Kidney (tissue), 14 donors: ENCODE measurements around the gene GPC6. TPM values are rescaled to one million over a fixed set of nuclear protein-coding genes. Genes with fewer than 3 reads are reported as not detected.

Source experiments
- DNase-seq, 5 donors: peaks; one replicate each; pipeline ENCODE4 v3.0.0-alpha.2; 2013 to 2020
- FAIRE-seq: peaks from 2 replicates; lab custom pipeline; 2012; peaks lifted over from hg19 to GRCh38; lab: Jason Lieb, UNC
- H3K27ac ChIP-seq, 2 donors: one replicate each; pipeline ENCODE4 v1.7.0; 2013; ENCODE audit warnings: low read depth in 2 of 2, low read length in 2 of 2, inconsistent platforms in 1 of 2
- H3K27me3 ChIP-seq: one replicate; pipeline ENCODE4 v1.7.1; 2013; ENCODE audit warnings: low read length, inconsistent platforms; ENCODE audit not compliant: control insufficient read depth, insufficient read depth
- H3K36me3 ChIP-seq, 3 donors: one replicate each; pipeline versions ENCODE4 v1.7.0 to v1.7.1; 2013; ENCODE audit warnings: low read length in 3 of 3, control low read depth in 1 of 3, inconsistent platforms in 1 of 3; ENCODE audit not compliant: insufficient read depth in 3 of 3, control insufficient read depth in 2 of 3
- H3K4me1 ChIP-seq, 3 donors: one replicate each; pipeline versions ENCODE4 v1.7.0 to v1.7.1; 2013; ENCODE audit warnings: low read length in 3 of 3, inconsistent platforms in 1 of 3, low read depth in 1 of 3; ENCODE audit not compliant: control insufficient read depth in 2 of 3, insufficient read depth in 2 of 3
- H3K4me3 ChIP-seq, 3 donors: one replicate each; pipeline versions ENCODE4 v1.7.0 to v1.8.1; 2013; ENCODE audit warnings: low read length in 3 of 3, control low read depth in 1 of 3, inconsistent platforms in 1 of 3
- H3K9ac ChIP-seq, 3 donors: one replicate each; pipeline versions ENCODE4 v1.7.0 to v1.7.1; 2013; ENCODE audit warnings: low read length in 3 of 3, control low read depth in 1 of 3, inconsistent platforms in 1 of 3
- H3K9me3 ChIP-seq, 3 donors: one replicate each; pipeline versions ENCODE4 v1.7.0 to v1.7.1; 2013; ENCODE audit warnings: low read length in 3 of 3, control low read depth in 1 of 3, inconsistent platforms in 1 of 3; ENCODE audit not compliant: control insufficient read depth in 2 of 3, insufficient read depth in 1 of 3
- CTCF ChIP-seq: IDR thresholded peaks from 3 replicates; pipeline ENCODE4 v1.5.1; 2012; ENCODE audit warnings: mild to moderate bottlenecking, moderate library complexity, borderline replicate concordance; ENCODE audit not compliant: insufficient read depth; ENCODE audit errors: extremely low read depth
- intact Hi-C: fragments of 100-400 bp; cut with DNase I; formaldehyde crosslinking; loops from one replicate; pipeline ENCODE4 v1.11.1; 2022
- polyA plus RNA-seq: library from polyadenylated mRNA; stranded (reverse); fragments of 350-450 nt; fragmentation: Illumina TruSeq; extraction: RNeasy Lipid Tissue Mini Kit (QIAGEN cat#74804); gene quantifications from one replicate; pipeline ENCODE4 v1.2.3, GENCODE V29; 2014; ENCODE audit warnings: low read depth, low replicate concordance; ENCODE audit not compliant: insufficient read depth
- total RNA-seq: library from RNA; stranded (reverse); fragmentation: NEBNext Ultra II Directional; extraction: Animal tissue kit (Norgen Biotek cat#: 25700); gene quantifications from one replicate; pipeline ENCODE4 v1.2.1, GENCODE V29; 2021
- donor health status: control.
- donor health status: control.
- donor health status: control.
- donor health status: control.
- donor health status: control.
- donor health status: DM: yes; HTN: yes; CAD: no.
- donor health status: Normal renal cell carcinoma (clear cell type).

The GPC6 gene
- total and polyA plus RNA-seq, 2 donors from 2014 or later: 6.2 to 15.5 TPM

DNA sequence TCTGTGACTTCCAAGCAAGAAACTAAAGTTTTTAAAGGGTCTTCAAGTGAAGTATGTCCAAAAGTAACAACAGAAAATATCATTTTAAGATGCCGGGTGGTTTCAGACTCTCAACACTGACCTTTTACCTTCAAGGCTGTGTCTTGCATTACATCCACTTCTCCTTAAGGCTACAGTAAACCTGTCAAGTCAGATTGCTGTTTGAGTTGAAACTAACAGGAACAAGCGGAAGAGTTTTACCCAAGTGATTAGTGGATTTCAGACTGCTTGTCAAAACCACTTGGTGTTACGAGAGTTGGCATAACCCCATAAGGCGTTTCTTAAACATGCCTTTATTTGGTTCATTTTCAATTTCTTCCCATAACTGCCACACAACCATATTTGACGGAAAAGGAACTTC, 969.8 kb downstream of the GPC6 start:
- Histone ChIP-seq H3K36me3 (no peaks in the 10 kb centered on the region), H3K27me3 (no peaks in the 10 kb centered on the region), H3K9ac (no peak overlapping the region), H3K9me3 (no peaks in the 10 kb centered on the region), H3K4me3 (no peak overlapping the region), H3K4me1 (no peaks in the 10 kb centered on the region), H3K27ac (no peak overlapping the region)
- FAIRE-seq (no peak), DNase-seq (no peak)
- TF ChIP-seq CTCF: no peak
- intact Hi-C loops: no loop called here

GRCh38 chr13:94198681-94199080, 972.1 kb downstream of the GPC6 start:
- H3K9me3 ChIP-seq: no peaks in the 10 kb centered on the region
- TF ChIP-seq CTCF: no peak
- H3K4me1 ChIP-seq: no peaks in the 10 kb centered on the region
- no peak overlapping the region for H3K27ac ChIP-seq
- H3K9ac ChIP-seq: no peak overlapping the region
- no peaks in the 10 kb centered on the region for H3K36me3 ChIP-seq
- no peak for FAIRE-seq
- H3K27me3 ChIP-seq: no peaks in the 10 kb centered on the region
- no peak for DNase-seq
- no peak overlapping the region for H3K4me3 ChIP-seq
- intact Hi-C loops: no loop called here

DNA sequence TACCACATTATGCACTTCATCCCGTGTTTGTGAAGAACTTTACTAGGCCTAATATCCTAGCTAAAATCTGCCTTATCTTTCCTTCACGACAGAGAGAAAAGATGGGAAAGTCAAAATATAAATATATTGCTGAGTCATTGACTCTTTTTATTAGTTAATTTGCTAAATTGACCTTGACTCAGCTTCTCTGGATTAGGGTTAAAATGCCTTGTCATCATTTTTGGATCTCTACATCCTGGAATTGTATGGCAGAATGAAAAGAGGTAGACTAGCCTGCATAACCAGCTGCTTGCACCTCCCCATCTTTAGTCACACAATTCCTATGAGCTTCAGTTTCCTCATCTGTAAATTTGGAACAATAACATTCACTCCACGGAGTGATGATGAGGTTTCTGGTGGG, 972.5 kb downstream of the GPC6 start:
- Histone ChIP-seq H3K9me3 (no peaks in the 10 kb centered on the region), H3K36me3 (no peaks in the 10 kb centered on the region), H3K27me3 (no peaks in the 10 kb centered on the region), H3K4me3 (no peak overlapping the region), H3K4me1 (no peaks in the 10 kb centered on the region), H3K27ac (no peak overlapping the region), H3K9ac (no peak overlapping the region)
- FAIRE-seq: no peak
- intact Hi-C loops: no loop called here
- TF ChIP-seq CTCF: no peak
- no peak for DNase-seq

GRCh38 chr13:94201022-94201421, 974.4 kb downstream of the GPC6 start:
- TF ChIP-seq CTCF: no peak
- Histone ChIP-seq H3K27ac (no peak overlapping the region), H3K4me3 (no peak overlapping the region), H3K4me1 (no peaks in the 10 kb centered on the region), H3K27me3 (no peaks in the 10 kb centered on the region), H3K36me3 (no peaks in the 10 kb centered on the region), H3K9me3 (no peaks in the 10 kb centered on the region), H3K9ac (no peak overlapping the region)
- FAIRE-seq (no peak), DNase-seq (no peak)
- intact Hi-C loops: no loop called here
